ENCODE data around the gene CER1. TPM values are rescaled to one million over a fixed set of nuclear protein-coding genes. Genes with fewer than 3 reads are reported as not detected.

CER1 gene
- total and polyA plus RNA-seq, 2 experiments from 2014 or later, result 0.53 TPM; not detected in 1

DNA sequence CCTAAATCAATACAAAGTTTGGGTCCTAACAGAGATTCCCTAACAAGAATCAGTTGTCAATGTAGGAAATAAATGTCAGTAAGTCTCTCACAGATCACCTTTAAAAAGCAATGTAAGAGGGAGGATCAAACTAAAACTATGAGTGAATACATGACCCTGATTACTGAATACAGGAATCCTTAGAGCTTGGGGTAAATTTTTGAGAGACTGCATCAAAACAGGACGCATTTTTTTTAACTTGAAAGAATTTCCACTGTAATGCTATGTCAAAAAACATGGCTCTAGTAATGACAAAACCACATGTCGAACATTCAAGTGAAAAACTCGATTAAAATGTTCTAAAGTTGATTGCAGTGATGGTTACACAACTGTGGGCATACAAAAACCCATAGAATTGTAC is 51.2 kb downstream of the CER1 start:
- H3K4me1 ChIP-seq (ENCODE audit: insufficient read depth), result no peaks in the 10 kb centered on the region
- 92% methylated on average over 3 of the region's 3 CpGs for WGBS (ENCODE audit: low lambda C conversion rate, missing lambda C conversion rate)
- no peak overlapping the region for H3K4me3 ChIP-seq
- no peaks in the 10 kb centered on the region for H3K9me3 ChIP-seq (ENCODE audit: low read depth)
- TF ChIP-seq, protein P1, sequence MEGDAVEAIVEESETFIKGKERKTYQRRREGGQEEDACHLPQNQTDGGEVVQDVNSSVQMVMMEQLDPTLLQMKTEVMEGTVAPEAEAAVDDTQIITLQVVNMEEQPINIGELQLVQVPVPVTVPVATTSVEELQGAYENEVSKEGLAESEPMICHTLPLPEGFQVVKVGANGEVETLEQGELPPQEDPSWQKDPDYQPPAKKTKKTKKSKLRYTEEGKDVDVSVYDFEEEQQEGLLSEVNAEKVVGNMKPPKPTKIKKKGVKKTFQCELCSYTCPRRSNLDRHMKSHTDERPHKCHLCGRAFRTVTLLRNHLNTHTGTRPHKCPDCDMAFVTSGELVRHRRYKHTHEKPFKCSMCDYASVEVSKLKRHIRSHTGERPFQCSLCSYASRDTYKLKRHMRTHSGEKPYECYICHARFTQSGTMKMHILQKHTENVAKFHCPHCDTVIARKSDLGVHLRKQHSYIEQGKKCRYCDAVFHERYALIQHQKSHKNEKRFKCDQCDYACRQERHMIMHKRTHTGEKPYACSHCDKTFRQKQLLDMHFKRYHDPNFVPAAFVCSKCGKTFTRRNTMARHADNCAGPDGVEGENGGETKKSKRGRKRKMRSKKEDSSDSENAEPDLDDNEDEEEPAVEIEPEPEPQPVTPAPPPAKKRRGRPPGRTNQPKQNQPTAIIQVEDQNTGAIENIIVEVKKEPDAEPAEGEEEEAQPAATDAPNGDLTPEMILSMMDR (IDR thresholded peaks at IDR 0.05; ENCODE audit: poor library complexity), result no peak
- TF ChIP-seq EZH2phosphoT487 (IDR thresholded peaks at IDR 0.05; ENCODE audit: low read depth, severe bottlenecking, unreplicated experiment) (no peak), EZH2 (IDR thresholded peaks at IDR 0.05; ENCODE audit: borderline replicate concordance) (no peak)
- no peak overlapping the region for H3K4me2 ChIP-seq
- H2AFZ ChIP-seq, result no peak overlapping the region
- no peak overlapping the region for H3K27ac ChIP-seq
- H3K9me2 ChIP-seq (replicated peaks; ENCODE audit: insufficient read depth), result no peaks in the 10 kb centered on the region
- no peak for DNase-seq (ENCODE audit: low spot score)
- no peaks in the 10 kb centered on the region for H4K20me1 ChIP-seq (ENCODE audit: insufficient read depth, poor library complexity, severe bottlenecking)
- no peaks in the 10 kb centered on the region for H3K27me3 ChIP-seq
- H3K79me2 ChIP-seq, result no peaks in the 10 kb centered on the region
- no peaks in the 10 kb centered on the region for H3K36me3 ChIP-seq (replicated peaks; ENCODE audit: insufficient read depth, low read depth)

DNA sequence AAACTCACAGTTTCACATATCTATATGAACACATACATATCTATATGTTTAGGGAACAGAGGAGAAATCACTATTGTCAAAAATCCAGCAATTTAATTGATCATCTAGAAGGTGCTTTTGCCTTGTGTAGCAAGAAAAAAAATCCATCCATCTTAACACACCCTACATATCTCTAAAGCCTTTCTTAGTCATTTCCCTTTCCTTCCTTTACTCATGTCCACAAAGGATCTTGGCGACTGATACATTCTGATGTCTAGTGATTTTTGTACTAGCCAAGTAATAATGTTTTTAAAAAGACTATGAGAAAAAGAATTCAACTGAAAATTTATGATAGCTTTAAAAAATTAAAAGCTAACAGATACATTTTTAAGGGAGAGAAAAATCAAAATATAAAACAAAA is 51.8 kb downstream of the CER1 start:
- TF ChIP-seq EZH2phosphoT487 (IDR thresholded peaks at IDR 0.05; ENCODE audit: low read depth, severe bottlenecking, unreplicated experiment) (no peak), EZH2 (IDR thresholded peaks at IDR 0.05; ENCODE audit: borderline replicate concordance) (no peak)
- TF ChIP-seq, protein P1 (IDR thresholded peaks at IDR 0.05; ENCODE audit: poor library complexity), result no peak
- Histone ChIP-seq H3K27me3 (no peaks in the 10 kb centered on the region), H3K36me3 (replicated peaks; ENCODE audit: insufficient read depth, low read depth) (no peaks in the 10 kb centered on the region), H3K27ac (no peak overlapping the region), H3K9me2 (replicated peaks; ENCODE audit: insufficient read depth) (no peaks in the 10 kb centered on the region), H2AFZ (no peak overlapping the region), H3K4me3 (no peak overlapping the region), H3K4me1 (ENCODE audit: insufficient read depth) (no peaks in the 10 kb centered on the region), H3K9me3 (ENCODE audit: low read depth) (no peaks in the 10 kb centered on the region), H4K20me1 (ENCODE audit: insufficient read depth, poor library complexity, severe bottlenecking) (no peaks in the 10 kb centered on the region), H3K4me2 (no peak overlapping the region), H3K79me2 (no peaks in the 10 kb centered on the region)
- DNase-seq (ENCODE audit: low spot score), result no peak
- WGBS (ENCODE audit: low lambda C conversion rate, missing lambda C conversion rate), result 94% methylated on average over 1 of the region's 1 CpG

Other genes with a start within 250 kb of the CER1 start
- gene ZDHHC21, start 29.3 kb downstream of the CER1 start, total RNA-seq, result 13.9 and 17.7 TPM in 2 replicates
- gene ZDHHC21, start 29.3 kb downstream of the CER1 start, polyA plus RNA-seq, result 3.7 and 4.7 TPM in 2 replicates
- 27.7 and 36.1 TPM in 2 replicates for gene FREM1, start 187.7 kb upstream of the CER1 start, total RNA-seq
- gene FREM1, start 187.7 kb upstream of the CER1 start, polyA plus RNA-seq, result 9.7 and 12.0 TPM in 2 replicates

Measured in hepatocyte (in vitro differentiated cells).